Measurements from ENCODE around the gene ZNF423.

DNA sequence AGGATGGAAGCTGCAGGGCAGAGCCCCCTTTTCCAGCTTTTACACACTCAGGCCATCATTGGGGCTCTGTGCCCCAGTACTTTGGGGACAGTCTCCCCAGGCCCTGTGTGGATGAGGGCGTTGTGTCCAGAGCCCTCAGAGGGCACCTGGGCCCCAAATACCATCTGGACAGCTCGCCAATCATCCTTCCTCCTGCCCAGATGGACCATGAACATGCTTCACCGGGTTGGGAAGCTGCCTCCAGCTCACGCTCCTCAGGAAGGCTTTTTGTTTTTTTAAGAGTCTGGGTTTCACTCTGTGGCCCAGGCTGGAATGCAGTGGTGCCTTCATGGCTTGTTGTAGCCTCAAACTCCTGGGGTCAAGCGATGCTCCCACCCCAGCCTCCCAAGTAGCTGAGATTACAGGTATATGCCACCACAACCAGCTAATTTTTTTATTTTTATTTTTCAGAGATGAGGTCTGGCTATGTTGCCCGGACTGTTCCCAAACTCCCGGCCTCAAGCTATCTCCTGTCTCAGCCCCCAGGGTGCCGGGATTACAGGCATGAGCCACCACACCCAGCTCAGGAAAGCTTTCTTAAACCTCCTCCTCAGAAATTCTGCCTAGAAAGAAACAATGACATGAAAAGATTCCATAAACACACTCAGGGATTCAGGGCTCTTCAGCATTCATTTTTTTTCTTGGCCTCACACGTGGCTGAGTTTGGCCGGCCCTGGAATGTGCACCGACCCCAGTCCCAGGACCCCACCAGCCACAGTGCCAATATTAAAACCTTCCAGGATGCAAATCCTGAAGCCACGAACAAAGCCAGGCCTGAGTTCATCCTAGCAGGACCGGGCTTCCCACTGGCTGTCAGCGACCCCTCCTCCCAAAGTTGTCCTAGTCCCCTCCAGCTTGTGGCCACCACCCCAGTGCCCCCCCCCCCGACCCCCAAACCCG, 27.4 kb upstream of the ZNF423 start:
- no peak for TF ChIP-seq SUZ12 (IDR thresholded peaks at IDR 0.05; ENCODE audit: extremely low read depth, insufficient read depth, insufficient read length)
- TF ChIP-seq ZNF274 (IDR thresholded peaks at IDR 0.05; ENCODE audit: low read depth, low read length), result no peak
